Stimulated activated memory B cell treated with anti-CD40 and anti-IgM and Interleukin-4, amounts not matched to agents 10 μg/mL and 1 μg/mL and 100 μg/mL, for 72 hours (primary cell): ENCODE results near the gene TANGO6.
A peak's percentile ranks its signal among the peaks of the same experiment; 100 is the strongest.
"Not testable (repeated sequence)": the region's sequence is repeated elsewhere in the genome, so short reads cannot be mapped to it uniquely, and the experiment has no call there.

ENCODE experiments used
- ATAC-seq: fragments of 150-1000 bp; cut with Tn5 transposase; 2 replicates; pipeline ENCODE4 v1.10.0; 2021
- H3K27ac Mint-ChIP-seq: one replicate; pipeline ENCODE4 v1.8.0; 2022; ENCODE audit warnings: mild to moderate bottlenecking, mixed read lengths
- H3K27me3 Mint-ChIP-seq: one replicate; pipeline ENCODE4 v1.8.0; 2022; ENCODE audit warnings: mixed read lengths
- H3K36me3 Mint-ChIP-seq: one replicate; pipeline ENCODE4 v1.8.0; 2022; ENCODE audit warnings: mixed read lengths
- H3K4me1 Mint-ChIP-seq: one replicate; pipeline ENCODE4 v1.8.0; 2022; ENCODE audit warnings: mixed read lengths
- H3K4me3 Mint-ChIP-seq: one replicate; pipeline ENCODE4 v1.8.0; 2022; ENCODE audit warnings: mild to moderate bottlenecking, moderate library complexity, mixed read lengths
- H3K9me3 Mint-ChIP-seq: one replicate; pipeline ENCODE4 v1.8.0; 2022; ENCODE audit warnings: mixed read lengths

TANGO6 gene

DNA sequence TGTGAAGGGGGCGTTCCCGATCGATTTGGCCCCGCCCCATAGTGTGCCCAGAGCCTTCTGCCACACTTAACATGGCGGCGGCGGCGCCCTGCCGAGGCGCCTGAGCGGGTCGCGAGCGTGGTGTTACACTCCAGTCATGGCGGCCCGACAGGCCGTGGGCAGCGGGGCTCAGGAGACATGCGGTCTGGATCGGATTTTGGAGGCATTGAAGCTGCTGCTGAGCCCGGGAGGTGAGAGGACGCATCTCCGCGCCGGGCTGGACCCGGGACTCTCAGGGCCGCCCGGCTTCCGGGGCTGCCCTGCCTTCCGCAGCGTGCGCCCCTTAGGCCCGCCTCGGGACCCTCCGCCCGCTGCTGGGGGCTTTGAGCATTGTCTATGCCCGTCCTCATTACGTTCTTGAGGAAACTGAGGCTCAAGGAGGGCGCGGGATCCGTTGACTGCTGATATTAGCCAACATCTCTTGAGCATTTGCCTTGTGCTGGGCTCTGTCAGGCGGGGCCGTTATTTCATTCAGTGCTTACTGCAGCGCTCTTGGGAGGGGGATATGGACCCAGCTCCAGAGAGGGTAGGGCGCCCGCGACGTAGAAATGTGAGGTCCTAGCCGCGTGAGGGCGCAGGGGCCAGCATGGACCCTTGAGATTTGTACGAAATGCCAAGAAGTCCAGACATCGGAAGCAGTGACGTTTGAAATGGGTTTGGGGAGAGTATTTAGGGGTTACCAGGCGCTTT lies at the start of gene TANGO6:
Gene TANGO6, plus strand, starts transcription at position 50 of the 729 bp plus-strand sequence. Its CDS starts 87 bp downstream, at position 137.
- Mint-ChIP-seq H3K4me1 (peaks cover 35% of the 10 kb centered on the region), H3K4me3 (peak within 1 kb of the TSS; percentile 90), H3K27me3 (no peaks in the 10 kb centered on the region), H3K36me3 (peaks cover 5% of the 10 kb centered on the region), H3K27ac (peak within 1 kb of the TSS; percentile 92), H3K9me3 (no peaks in the 10 kb centered on the region)
- ATAC-seq, result peak; percentile 98

DNA sequence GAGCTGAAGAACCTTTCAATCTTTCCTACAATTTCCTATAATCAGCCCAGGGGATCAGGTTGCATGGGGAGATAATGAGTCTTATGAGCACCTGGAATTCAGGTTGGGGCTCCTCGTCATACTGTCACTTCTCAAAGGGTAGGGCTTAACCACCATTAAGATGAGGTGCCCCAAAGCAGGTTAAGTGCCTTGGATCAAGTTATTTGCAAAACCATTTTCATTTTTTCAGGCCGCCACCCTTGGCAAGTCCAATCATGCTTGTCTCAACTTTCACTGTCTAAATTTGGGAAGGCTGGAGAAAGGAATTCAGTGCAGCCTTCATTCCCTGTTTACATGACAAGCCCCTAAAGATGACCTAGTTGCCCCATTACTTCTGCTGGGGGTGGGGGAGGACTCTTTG lies 44.9 kb upstream of the TANGO6 start:
- Mint-ChIP-seq H3K9me3 (no peaks in the 10 kb centered on the region), H3K36me3 (no peaks in the 10 kb centered on the region), H3K27ac (peak overlapping the region; percentile 46), H3K4me3 (no peak overlapping the region), H3K4me1 (no peaks in the 10 kb centered on the region), H3K27me3 (no peaks in the 10 kb centered on the region)
- ATAC-seq, result no peak

DNA sequence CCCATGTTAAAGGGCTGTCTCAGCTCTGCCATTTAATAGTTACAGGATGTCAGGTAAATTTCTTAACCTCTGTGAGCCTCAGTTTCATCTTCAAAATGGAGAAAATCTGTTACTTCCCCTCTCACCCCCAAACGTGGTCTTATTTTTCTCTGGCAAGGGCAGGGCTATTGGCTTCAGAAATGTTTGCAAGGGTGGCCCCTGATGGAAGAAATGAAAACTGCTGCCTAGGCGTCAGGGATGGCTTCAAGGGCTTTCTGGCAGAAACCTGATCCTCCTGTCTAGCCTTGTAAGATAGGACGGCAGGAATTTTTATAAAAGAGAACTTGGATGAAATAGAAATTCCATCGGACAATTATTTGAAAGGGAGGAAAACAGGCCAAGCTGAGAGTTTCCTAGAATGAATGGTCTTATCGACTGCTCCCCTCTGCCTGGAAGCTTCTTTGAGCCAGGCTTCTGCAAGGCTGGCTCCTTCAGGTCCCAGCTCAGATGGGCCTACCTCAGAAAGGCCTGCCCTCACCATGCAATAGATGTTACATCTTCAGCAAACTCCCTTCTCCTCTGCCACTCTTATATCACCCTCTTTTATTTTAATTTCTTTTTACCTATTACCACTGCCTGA lies 43.0 kb upstream of the TANGO6 start:
- Mint-ChIP-seq H3K4me3 (no peak overlapping the region), H3K9me3 (no peaks in the 10 kb centered on the region), H3K36me3 (no peaks in the 10 kb centered on the region), H3K4me1 (no peaks in the 10 kb centered on the region), H3K27ac (peak overlapping the region; percentile 44), H3K27me3 (no peaks in the 10 kb centered on the region)
- ATAC-seq, result peak; percentile 86

DNA sequence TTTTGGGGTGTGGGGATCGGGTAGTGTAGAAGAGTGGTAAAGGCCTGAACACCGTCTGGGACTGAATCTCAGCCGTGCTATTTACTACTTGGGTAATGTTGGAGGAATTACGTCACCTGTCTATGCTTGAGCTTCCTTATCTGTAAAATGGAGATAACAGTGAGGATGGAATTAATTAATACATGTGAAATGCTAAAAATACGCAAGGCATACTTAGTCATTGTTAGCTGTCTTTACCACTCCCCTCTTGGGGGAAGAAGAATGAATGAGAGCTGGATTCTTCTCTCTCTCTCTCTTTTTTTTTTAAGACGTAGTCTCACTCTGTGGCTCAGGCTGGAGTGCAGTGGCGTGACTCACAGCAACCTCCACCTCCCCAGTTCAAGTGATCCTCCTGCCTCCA lies 41.1 kb upstream of the TANGO6 start:
- Mint-ChIP-seq H3K9me3 (no peaks in the 10 kb centered on the region), H3K27me3 (no peaks in the 10 kb centered on the region), H3K27ac (no peak overlapping the region), H3K4me3 (no peak overlapping the region), H3K4me1 (no peaks in the 10 kb centered on the region), H3K36me3 (no peaks in the 10 kb centered on the region)
- ATAC-seq, result no peak

DNA sequence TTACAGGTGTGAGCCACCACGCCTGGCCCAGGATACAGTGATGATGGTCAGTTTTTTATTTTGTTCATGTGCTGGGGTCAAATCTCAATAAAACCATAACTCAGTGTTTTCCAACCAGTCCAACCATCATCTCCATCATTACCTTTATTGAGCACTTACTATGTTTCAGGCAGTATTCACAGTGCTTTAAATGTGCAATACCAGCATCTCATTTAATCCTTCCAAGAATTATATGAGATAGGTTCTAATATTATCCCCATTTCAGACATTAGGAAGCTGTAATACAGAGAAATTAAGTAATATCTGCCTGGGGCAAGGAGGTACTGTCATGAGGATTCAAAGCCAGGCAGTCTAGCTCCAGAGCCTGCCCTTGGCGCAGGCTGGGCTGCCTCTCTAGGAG lies 36.9 kb upstream of the TANGO6 start:
- Mint-ChIP-seq H3K27ac (no peak overlapping the region), H3K36me3 (no peaks in the 10 kb centered on the region), H3K4me3 (no peak overlapping the region), H3K4me1 (no peaks in the 10 kb centered on the region), H3K27me3 (peaks cover 5% of the 10 kb centered on the region), H3K9me3 (no peaks in the 10 kb centered on the region)
- ATAC-seq, result no peak

DNA sequence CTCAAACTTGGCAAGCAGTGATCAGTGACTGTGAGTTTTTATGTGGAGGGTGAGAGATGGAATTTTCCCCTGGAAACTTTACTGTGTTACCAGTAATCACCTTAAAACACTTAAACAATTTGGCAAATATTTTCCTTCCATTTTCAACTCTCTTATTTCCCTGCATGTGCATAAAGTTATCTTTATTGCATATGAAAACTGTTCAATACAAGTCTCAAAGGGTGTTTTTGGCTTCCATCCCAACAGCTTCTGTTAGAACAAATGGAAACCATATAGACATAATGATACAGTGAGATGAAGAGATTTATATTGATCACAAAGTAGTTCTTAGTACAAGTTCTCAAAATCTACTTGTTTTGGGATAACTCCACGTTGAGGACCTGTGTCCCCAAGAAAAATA lies 36.4 kb upstream of the TANGO6 start:
- no peak for ATAC-seq
- Mint-ChIP-seq H3K9me3 (no peaks in the 10 kb centered on the region), H3K27me3 (peaks cover 11% of the 10 kb centered on the region), H3K4me3 (no peak overlapping the region), H3K27ac (no peak overlapping the region), H3K36me3 (no peaks in the 10 kb centered on the region), H3K4me1 (no peaks in the 10 kb centered on the region)

DNA sequence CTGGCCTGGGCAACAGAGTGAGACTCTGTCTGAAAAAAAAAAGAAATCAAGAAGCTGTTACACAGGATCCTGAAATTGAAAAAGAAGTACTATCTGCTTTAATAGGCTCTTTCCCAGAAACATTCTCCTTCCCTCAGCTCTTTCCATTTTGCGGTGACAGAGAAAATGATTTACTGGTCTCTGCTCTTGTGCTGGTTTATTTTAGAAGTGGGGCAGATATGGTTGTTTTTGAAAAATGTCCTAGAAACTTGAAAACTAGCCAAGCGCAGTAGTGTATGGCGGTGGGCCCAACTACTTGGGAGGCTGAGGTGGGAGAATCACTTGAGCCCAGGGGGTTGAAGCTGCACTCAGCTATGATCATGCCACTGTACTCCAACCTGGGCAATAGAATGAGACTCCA lies 28.8 kb upstream of the TANGO6 start:
- Mint-ChIP-seq H3K27ac (no peak overlapping the region), H3K9me3 (no peaks in the 10 kb centered on the region), H3K4me3 (no peak overlapping the region), H3K27me3 (peaks cover 11% of the 10 kb centered on the region), H3K4me1 (no peaks in the 10 kb centered on the region), H3K36me3 (no peaks in the 10 kb centered on the region)
- ATAC-seq, result no peak

DNA sequence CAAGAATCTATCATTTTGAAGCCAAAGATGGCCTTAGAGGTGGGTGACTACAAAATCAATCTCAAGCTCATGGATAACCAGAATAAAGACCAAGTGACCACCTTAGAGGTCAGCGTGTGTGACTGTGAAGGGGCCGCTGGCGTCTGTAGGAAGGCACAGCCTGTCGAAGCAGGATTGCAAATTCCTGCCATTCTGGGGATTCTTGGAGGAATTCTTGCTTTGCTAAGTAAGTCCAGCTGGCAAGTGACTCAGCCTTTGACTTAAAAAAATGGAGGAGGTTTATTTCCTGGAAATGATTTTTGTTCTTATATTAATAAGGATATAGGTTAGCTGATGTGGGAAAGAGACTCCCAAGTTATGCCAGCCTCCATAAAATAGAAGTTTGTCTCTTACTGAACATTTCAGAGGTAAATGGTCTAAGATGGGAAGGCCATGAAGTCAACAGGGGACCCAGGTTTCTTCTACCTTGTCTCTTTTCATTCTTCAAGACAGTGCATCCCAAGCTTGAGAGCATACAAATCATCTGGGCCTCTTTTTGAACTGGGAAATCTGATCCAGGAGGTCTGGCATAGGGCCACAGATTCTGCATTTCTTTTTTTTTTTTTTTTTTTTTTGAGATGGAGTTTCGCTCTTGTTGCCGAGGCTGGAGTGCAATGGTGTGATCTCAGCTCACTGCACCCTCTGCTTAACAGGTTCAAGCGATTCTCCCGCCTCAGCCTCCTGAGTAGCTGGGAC lies 19.8 kb upstream of the TANGO6 start:
- ATAC-seq, result no peak
- Mint-ChIP-seq H3K36me3 (no peaks in the 10 kb centered on the region), H3K27ac (no peak overlapping the region), H3K4me3 (no peak overlapping the region), H3K4me1 (no peaks in the 10 kb centered on the region), H3K27me3 (no peaks in the 10 kb centered on the region), H3K9me3 (no peaks in the 10 kb centered on the region)

DNA sequence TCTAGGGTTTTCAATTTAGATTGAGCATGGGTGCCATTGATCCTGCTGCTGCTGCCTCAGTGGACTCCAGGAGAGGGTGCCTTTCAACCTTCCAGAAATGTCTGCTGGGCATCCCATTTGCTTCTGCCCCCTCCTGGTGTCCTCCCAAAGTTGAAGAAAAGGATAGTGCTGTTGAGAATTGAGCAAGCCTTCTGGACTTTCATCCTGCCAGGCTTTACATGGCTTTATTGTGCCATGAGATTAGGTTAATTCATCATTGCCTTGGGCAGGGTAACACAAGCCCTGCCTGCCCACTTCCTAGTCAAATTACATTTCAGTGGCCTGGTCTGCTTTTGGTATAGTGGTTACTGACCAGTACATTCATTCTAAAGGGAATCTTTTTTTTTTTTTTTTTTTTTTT lies 17.9 kb upstream of the TANGO6 start:
- Mint-ChIP-seq H3K27me3 (no peaks in the 10 kb centered on the region), H3K36me3 (no peaks in the 10 kb centered on the region), H3K4me3 (no peak overlapping the region), H3K9me3 (no peaks in the 10 kb centered on the region), H3K27ac (no peak overlapping the region), H3K4me1 (no peaks in the 10 kb centered on the region)
- ATAC-seq, result no peak

DNA sequence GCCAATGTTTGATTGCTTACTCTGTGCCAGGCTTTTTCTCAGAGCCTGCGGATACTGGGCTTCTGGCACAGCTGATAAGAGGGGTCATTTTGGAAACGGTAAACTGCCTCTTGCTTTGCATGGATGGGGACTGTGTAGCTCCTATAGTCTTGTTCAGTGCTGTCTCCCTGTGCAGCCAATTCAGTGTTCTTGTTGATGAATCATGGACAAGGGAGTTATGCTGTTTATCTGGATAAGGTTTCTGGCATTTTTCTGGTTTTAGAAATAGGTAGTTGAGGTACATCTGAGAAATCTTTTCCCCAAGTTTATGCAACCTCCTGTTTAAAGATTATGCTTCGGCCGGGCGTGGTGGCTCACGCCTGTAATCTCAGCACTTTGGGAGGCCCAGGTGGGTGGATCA lies 16.7 kb upstream of the TANGO6 start:
- H3K9me3 Mint-ChIP-seq, result peaks cover 2% of the 10 kb centered on the region
- no peak overlapping the region for H3K27ac Mint-ChIP-seq
- no peaks in the 10 kb centered on the region for H3K4me1 Mint-ChIP-seq
- H3K4me3 Mint-ChIP-seq, result no peak overlapping the region
- H3K36me3 Mint-ChIP-seq, result no peaks in the 10 kb centered on the region
- H3K27me3 Mint-ChIP-seq, result no peaks in the 10 kb centered on the region
- ATAC-seq, result no peak

DNA sequence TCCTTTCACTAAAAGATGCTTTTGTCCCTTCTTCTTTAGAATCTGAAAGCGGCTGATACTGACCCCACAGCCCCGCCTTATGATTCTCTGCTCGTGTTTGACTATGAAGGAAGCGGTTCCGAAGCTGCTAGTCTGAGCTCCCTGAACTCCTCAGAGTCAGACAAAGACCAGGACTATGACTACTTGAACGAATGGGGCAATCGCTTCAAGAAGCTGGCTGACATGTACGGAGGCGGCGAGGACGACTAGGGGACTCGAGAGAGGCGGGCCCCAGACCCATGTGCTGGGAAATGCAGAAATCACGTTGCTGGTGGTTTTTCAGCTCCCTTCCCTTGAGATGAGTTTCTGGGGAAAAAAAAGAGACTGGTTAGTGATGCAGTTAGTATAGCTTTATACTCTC lies 10.1 kb upstream of the TANGO6 start:
- Mint-ChIP-seq H3K4me3 (no peak overlapping the region), H3K27ac (no peak overlapping the region), H3K9me3 (peaks cover 2% of the 10 kb centered on the region), H3K27me3 (peaks cover 8% of the 10 kb centered on the region), H3K4me1 (no peaks in the 10 kb centered on the region), H3K36me3 (no peaks in the 10 kb centered on the region)
- no peak for ATAC-seq

DNA sequence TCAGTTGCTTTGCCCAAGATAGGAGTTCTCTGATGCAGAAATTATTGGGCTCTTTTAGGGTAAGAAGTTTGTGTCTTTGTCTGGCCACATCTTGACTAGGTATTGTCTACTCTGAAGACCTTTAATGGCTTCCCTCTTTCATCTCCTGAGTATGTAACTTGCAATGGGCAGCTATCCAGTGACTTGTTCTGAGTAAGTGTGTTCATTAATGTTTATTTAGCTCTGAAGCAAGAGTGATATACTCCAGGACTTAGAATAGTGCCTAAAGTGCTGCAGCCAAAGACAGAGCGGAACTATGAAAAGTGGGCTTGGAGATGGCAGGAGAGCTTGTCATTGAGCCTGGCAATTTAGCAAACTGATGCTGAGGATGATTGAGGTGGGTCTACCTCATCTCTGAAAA lies 8.8 kb upstream of the TANGO6 start:
- no peak for ATAC-seq
- Mint-ChIP-seq H3K4me1 (no peaks in the 10 kb centered on the region), H3K36me3 (no peaks in the 10 kb centered on the region), H3K27me3 (peaks cover 8% of the 10 kb centered on the region), H3K27ac (no peak overlapping the region), H3K4me3 (no peak overlapping the region), H3K9me3 (peaks cover 2% of the 10 kb centered on the region)

DNA sequence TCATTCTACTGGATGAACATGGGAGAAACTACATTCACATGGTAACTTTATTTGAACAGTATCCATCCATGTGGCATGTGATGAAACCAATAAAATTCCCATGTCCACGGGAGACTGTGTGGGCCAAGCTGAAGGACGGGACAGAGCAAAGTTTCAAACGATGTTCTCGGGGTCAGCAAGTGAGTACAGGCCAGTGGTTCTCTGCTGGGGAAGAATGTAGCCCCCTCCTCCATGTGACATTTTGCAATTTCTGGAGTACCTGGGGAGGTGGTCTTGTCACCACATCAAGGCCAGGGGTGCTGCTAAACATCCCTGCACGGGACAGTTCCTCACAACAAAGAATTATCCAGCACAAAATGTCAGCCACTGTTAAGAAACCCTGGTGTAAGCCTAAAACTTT lies 7.4 kb upstream of the TANGO6 start:
- Mint-ChIP-seq H3K27ac (no peak overlapping the region), H3K4me1 (no peaks in the 10 kb centered on the region), H3K36me3 (no peaks in the 10 kb centered on the region), H3K4me3 (no peak overlapping the region), H3K9me3 (no peaks in the 10 kb centered on the region), H3K27me3 (peaks cover 8% of the 10 kb centered on the region)
- ATAC-seq, result no peak

DNA sequence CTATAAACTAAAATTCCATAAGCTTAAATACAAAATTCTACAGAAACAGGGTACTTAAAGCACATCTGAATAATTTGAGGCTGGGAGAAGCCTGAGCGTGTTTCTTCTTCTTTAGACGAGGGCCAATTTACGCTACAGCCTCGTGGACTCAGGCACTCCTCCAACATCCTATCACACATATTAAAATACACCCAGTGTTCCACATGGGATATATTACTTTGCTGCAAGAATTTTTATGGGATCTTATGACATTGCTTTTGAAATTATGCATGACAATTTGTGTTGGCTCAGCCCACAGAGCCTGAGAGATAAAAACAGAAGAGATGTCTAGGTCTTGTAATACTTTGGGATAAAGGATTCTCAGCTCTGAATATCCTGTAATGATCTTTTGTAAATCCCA lies 3.5 kb upstream of the TANGO6 start:
- H3K4me3 Mint-ChIP-seq, result no peak overlapping the region
- peaks cover 4% of the 10 kb centered on the region for H3K27me3 Mint-ChIP-seq
- H3K27ac Mint-ChIP-seq, result no peak overlapping the region
- peaks cover 14% of the 10 kb centered on the region for H3K4me1 Mint-ChIP-seq
- H3K36me3 Mint-ChIP-seq, result no peaks in the 10 kb centered on the region
- no peak for ATAC-seq
- no peaks in the 10 kb centered on the region for H3K9me3 Mint-ChIP-seq

DNA sequence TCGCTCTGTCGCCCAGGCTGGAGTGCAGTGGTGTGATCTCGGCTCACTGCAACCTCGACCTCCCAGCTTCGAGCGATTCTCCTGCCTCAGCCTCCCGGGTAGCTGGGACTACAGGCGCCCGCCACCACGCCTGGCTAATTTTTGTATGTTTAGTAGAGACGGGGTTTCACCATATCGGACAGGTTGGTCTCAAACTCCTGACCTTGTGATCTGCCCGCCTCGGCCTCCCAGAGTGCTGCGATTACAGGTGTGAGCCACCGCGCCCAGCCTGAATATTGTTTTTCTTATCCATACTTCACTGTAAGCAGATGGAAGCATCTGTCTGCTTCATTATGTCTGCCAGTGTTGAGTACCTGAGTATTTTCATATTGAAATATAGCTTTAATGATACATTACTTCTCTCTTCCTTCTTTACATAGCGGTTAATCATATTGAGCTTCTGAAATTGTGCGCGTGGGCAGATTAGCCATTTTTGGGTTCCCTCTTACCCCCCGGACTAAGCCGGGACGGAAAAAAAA lies 308 bp upstream of the TANGO6 start:
- not testable (repeated sequence) for ATAC-seq, H3K36me3 Mint-ChIP-seq, H3K9me3 Mint-ChIP-seq, H3K27me3 Mint-ChIP-seq
- peak overlapping the region; percentile 90 for H3K4me3 Mint-ChIP-seq
- peaks cover 33% of the 10 kb centered on the region for H3K4me1 Mint-ChIP-seq
- H3K27ac Mint-ChIP-seq, result peak overlapping the region; percentile 92

DNA sequence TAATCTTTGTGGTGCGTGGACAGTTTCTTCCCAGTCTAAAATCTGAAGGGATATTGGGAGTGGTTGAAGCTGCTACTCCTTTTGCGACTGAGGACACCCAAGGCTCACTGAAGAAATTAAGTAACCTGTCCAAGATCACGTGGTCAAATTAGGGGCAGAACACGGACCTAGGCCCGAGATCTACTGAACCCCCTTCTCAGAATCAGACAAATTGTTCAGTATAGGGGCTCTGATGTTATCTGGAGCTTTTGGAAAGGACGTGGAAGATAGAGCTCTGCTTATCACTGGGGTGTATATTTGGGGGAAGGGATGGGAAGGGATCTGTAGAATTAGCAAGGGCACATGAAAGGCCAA lies 857 bp downstream of the TANGO6 start:
- ATAC-seq, result no peak
- Mint-ChIP-seq H3K27me3 (no peaks in the 10 kb centered on the region), H3K4me3 (peak overlapping the region; percentile 90), H3K27ac (peak overlapping the region; percentile 92), H3K9me3 (no peaks in the 10 kb centered on the region), H3K4me1 (peaks cover 35% of the 10 kb centered on the region), H3K36me3 (peaks cover 5% of the 10 kb centered on the region)
